NT2/D1 (cell line): Measurements from ENCODE around the gene ZNF497.

ENCODE experiments used
- SUZ12 ChIP-seq: IDR thresholded peaks from 2 replicates; pipeline ENCODE4 v1.6.1; 2011; ENCODE audit not compliant: insufficient read length, insufficient read depth; ENCODE audit errors: extremely low read depth
- YY1 ChIP-seq: IDR thresholded peaks from 2 replicates; pipeline ENCODE4 v1.6.1; 2011; ENCODE audit not compliant: insufficient read length, insufficient read depth

- no peak for TF ChIP-seq SUZ12
- no peak for TF ChIP-seq YY1
These were observed 25.7 kb downstream of the ZNF497 start for GRCh38 chr19:58336820-58337219.
